ENCODE measurements around the gene METTL2A. TPM values are rescaled to one million over a fixed set of nuclear protein-coding genes. Genes with fewer than 3 reads are reported as not detected.

METTL2A gene
- total RNA-seq, 1 donor from 2014 or later: 31.9 TPM

Other genes starting within 250 kb of the METTL2A start
- gene EFCAB3, start 43.3 kb upstream of the METTL2A start, total RNA-seq: 0.11 TPM in 1 of 2 replicates, not detected in the other
- gene TLK2, start 54.9 kb downstream of the METTL2A start, total RNA-seq: 45.5 and 48.4 TPM in 2 replicates
- 3.1 and 3.7 TPM in 2 replicates for gene MRC2, start 203.8 kb downstream of the METTL2A start, total RNA-seq

All from activated T-helper 2 cell treated with anti-CD3 and anti-CD28 coated beads, Interferon-gamma antibody, Interleukin-2, Interleukin-4, amounts not matched to agents 10 μg/mL and 5 μg/mL and 100 μg/mL, durations not matched to agents 14 hours and 24 hours and 36 hours (primary cell).